Upper lobe of left lung (tissue), 6 donors: ENCODE measurements around the gene ZFAND6. TPM values are rescaled to one million over a fixed set of nuclear protein-coding genes. Genes with fewer than 3 reads are reported as not detected.
"Not testable (repeated sequence)": the region's sequence is repeated elsewhere in the genome, so short reads cannot be mapped to it uniquely, and the experiment has no call there.

ENCODE experiments used
- ATAC-seq, 2 donors: fragments of 200-7000 bp; cut with Tn5 transposase; one replicate each; pipeline ENCODE4 v1.9.1; 2022; ENCODE audit warnings: mild to moderate bottlenecking in 2 of 2, moderate library complexity in 2 of 2; ENCODE audit not compliant: low FRiP score in 2 of 2
- DNase-seq, 2 donors: peaks; one replicate each; pipeline ENCODE4 v3.0.0-alpha.2; 2019 to 2020
- H3K27ac ChIP-seq, 4 donors: fragments of 200-600 bp; sonication (generic); one replicate each; pipeline ENCODE4 v1.5.1; 2016 to 2019
- H3K27me3 ChIP-seq, 4 donors: fragments of 200-600 bp; sonication (generic); one replicate each; pipeline ENCODE4 v1.5.1; 2017 to 2019
- H3K36me3 ChIP-seq, 4 donors: fragments of 200-600 bp; sonication (generic); one replicate each; pipeline ENCODE4 v1.5.1; 2016 to 2019
- H3K4me1 ChIP-seq, 4 donors: fragments of 200-600 bp; sonication (generic); one replicate each; pipeline ENCODE4 v1.5.1; 2018 to 2019
- H3K4me3 ChIP-seq, 4 donors: fragments of 200-600 bp; sonication (generic); one replicate each; pipeline ENCODE4 v1.5.1; 2017 to 2019; ENCODE audit warnings: mild to moderate bottlenecking in 2 of 4, moderate library complexity in 1 of 4
- H3K9me3 ChIP-seq, 4 donors: fragments of 200-600 bp; sonication (generic); one replicate each; pipeline ENCODE4 v1.5.1; 2018 to 2019
- EP300 ChIP-seq, 4 donors: sonication (generic); formaldehyde crosslinking; IDR thresholded peaks; one replicate each; pipeline ENCODE4 v1.5.1; 2017; ENCODE audit warnings: antibody characterized with exemption in 4 of 4, control low read depth in 2 of 4
- POLR2A ChIP-seq, 4 donors: fragments of 450-650 bp; IDR thresholded peaks; one replicate each; pipeline ENCODE4 v1.5.1; 2016 to 2017; ENCODE audit warnings: antibody characterized with exemption in 4 of 4, mild to moderate bottlenecking in 2 of 4
- POLR2AphosphoS5 ChIP-seq, 2 donors: sonication (generic); formaldehyde crosslinking; IDR thresholded peaks; one replicate each; pipeline ENCODE4 v1.5.1; 2017; ENCODE audit warnings: antibody characterized with exemption in 2 of 2
- WGBS, 2 donors: methylation state at CpG; one replicate each; pipeline ENCODE4 v1.1.5; 2017 to 2018; 5-methylcytosine and 5-hydroxymethylcytosine counted together
- total RNA-seq, 6 donors: library from RNA; depleted of rRNA in 4 of 6; stranded (reverse); fragments of >200 nt in 4 of 6; gene quantifications; one replicate each; pipeline versions ENCODE4 v1.1.0 to v1.2.1, GENCODE V29; 2016 to 2021
- TF ChIP-seq, protein P1 (sequence below), 6 experiments: fragments of 450-650 bp in 4 of 6; fragments of 200-600 bp in 2 of 6; sonication (generic) in 2 of 6; IDR thresholded peaks; one replicate each; pipeline ENCODE4 v1.5.1; 2016 to 2019; ENCODE audit warnings: antibody characterized with exemption in 6 of 6
- donor health status: DM: no; HTN: no; CAD: no; lungs with moderate emphysema.
- donor health status: DM: no; HTN: yes; CAD: no; lungs with severe emphysema.

ZFAND6 gene
- total RNA-seq, 6 donors from 2014 or later: 36.7 to 151 (median 70.5) TPM

- H3K27ac ChIP-seq: no peak overlapping the region
- H3K27me3 ChIP-seq: no peaks in the 10 kb centered on the region
- H3K36me3 ChIP-seq: no peaks in the 10 kb centered on the region
- DNase-seq: no peak
- ATAC-seq: no peak
- WGBS, 2 donors: 92% methylated on average over 2 of the region's 2 CpGs
- peaks cover 0 to 3% (median 0%) of the 10 kb centered on the region in 4 donors for H3K4me1 ChIP-seq
- H3K9me3 ChIP-seq: no peaks in the 10 kb centered on the region
- no peak overlapping the region for H3K4me3 ChIP-seq
- TF ChIP-seq EP300 (IDR thresholded peaks at IDR 0.05): no peak
- TF ChIP-seq POLR2A (IDR thresholded peaks at IDR 0.05): no peak
- TF ChIP-seq, protein P1, sequence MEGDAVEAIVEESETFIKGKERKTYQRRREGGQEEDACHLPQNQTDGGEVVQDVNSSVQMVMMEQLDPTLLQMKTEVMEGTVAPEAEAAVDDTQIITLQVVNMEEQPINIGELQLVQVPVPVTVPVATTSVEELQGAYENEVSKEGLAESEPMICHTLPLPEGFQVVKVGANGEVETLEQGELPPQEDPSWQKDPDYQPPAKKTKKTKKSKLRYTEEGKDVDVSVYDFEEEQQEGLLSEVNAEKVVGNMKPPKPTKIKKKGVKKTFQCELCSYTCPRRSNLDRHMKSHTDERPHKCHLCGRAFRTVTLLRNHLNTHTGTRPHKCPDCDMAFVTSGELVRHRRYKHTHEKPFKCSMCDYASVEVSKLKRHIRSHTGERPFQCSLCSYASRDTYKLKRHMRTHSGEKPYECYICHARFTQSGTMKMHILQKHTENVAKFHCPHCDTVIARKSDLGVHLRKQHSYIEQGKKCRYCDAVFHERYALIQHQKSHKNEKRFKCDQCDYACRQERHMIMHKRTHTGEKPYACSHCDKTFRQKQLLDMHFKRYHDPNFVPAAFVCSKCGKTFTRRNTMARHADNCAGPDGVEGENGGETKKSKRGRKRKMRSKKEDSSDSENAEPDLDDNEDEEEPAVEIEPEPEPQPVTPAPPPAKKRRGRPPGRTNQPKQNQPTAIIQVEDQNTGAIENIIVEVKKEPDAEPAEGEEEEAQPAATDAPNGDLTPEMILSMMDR (IDR thresholded peaks at IDR 0.05): no peak
- TF ChIP-seq POLR2AphosphoS5 (IDR thresholded peaks at IDR 0.05): no peak
Observed at GRCh38 chr15:80015156-80015555, 44.3 kb upstream of the ZFAND6 start.

- H3K4me1 ChIP-seq, H3K27ac ChIP-seq, ATAC-seq, H3K4me3 ChIP-seq, H3K9me3 ChIP-seq, H3K36me3 ChIP-seq, H3K27me3 ChIP-seq: not testable (repeated sequence)
- DNase-seq: peak in 1 of 2 donors; percentile 73
- 99% methylated on average over 15 to 20 of the region's 27 CpGs for WGBS, 2 donors
Observed at GRCh38 chr15:80016506-80016905, 43.0 kb upstream of the ZFAND6 start.

GRCh38 chr15:80017139-80017538 is 42.3 kb upstream of the ZFAND6 start:
- not testable (repeated sequence) for H3K36me3 ChIP-seq, H3K4me1 ChIP-seq, ATAC-seq, H3K4me3 ChIP-seq, H3K9me3 ChIP-seq, H3K27me3 ChIP-seq, DNase-seq, H3K27ac ChIP-seq
- 83 to 86% methylated on average over 8 of the region's 8 CpGs for WGBS, 2 donors

DNA sequence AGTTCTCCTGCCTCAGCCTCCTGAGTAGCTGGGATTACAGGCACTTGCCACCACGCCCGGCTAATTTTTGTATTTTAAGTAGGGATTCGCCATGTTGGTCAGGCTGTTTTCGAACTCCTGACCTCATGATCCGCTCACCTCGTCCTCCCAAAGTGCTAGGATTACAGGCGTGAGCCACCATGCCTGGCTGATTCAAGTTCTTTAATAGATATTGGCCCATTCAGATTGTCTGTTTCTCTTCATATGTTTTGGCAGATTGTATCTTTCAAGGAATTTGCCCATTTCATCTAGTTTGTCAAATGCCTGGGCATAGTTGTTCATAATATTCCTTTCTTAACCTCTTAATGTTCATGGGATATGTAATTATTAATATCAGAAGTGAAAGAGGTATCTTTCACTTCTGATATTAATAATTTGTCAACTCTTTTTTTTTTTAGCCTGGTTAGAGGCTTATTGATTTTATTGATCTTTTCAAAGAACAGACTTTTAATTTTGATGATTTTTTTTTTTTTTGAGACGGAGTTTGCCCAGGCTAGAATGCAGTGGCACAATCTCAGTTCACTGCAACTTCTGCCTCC is 40.2 kb upstream of the ZFAND6 start:
- 95 to 98% methylated on average over 8 of the region's 8 CpGs for WGBS, 2 donors
- H3K4me1 ChIP-seq: no peaks in the 10 kb centered on the region
- TF ChIP-seq POLR2AphosphoS5 (IDR thresholded peaks at IDR 0.05): no peak
- no peak for TF ChIP-seq POLR2A (IDR thresholded peaks at IDR 0.05)
- TF ChIP-seq, protein P1 (IDR thresholded peaks at IDR 0.05): no peak
- TF ChIP-seq EP300 (IDR thresholded peaks at IDR 0.05): no peak
- H3K4me3 ChIP-seq: no peak overlapping the region
- no peaks in the 10 kb centered on the region for H3K27me3 ChIP-seq
- H3K36me3 ChIP-seq: no peaks in the 10 kb centered on the region
- no peaks in the 10 kb centered on the region for H3K9me3 ChIP-seq
- H3K27ac ChIP-seq: no peak overlapping the region
- ATAC-seq (no peak), DNase-seq (no peak)

DNA sequence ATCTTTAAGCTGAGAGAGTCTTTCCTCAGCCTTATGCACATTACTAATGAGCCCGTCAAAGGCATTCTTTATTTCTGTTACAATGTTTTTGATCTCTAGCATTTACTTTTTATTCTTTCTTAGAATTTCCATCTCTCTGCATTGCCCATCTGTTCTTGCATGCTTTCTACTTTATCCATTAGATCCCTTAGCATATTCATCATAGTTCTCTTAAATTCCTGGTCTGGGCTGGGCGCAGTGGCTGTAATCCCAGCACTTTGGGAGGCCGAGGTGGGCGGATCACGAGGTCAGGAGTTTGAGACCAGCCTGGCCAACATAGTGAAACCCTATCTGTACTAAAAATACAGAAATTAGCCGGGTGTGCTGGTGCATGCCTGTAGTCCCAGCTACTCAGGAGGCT is 39.3 kb upstream of the ZFAND6 start:
- not testable (repeated sequence) for ATAC-seq, H3K4me1 ChIP-seq, H3K36me3 ChIP-seq, H3K27me3 ChIP-seq, H3K27ac ChIP-seq, H3K4me3 ChIP-seq, H3K9me3 ChIP-seq, DNase-seq
- WGBS, 2 donors: 93 to 95% methylated on average over 6 of the region's 6 CpGs

- Histone ChIP-seq H3K4me1 (no peaks in the 10 kb centered on the region), H3K36me3 (no peaks in the 10 kb centered on the region), H3K4me3 (no peak overlapping the region), H3K9me3 (no peaks in the 10 kb centered on the region), H3K27me3 (no peaks in the 10 kb centered on the region), H3K27ac (no peak overlapping the region)
- TF ChIP-seq EP300 (IDR thresholded peaks at IDR 0.05) (no peak), POLR2A (IDR thresholded peaks at IDR 0.05) (no peak), POLR2AphosphoS5 (IDR thresholded peaks at IDR 0.05) (no peak)
- TF ChIP-seq, protein P1 (IDR thresholded peaks at IDR 0.05): no peak
- 80 to 85% methylated on average over 3 of the region's 3 CpGs for WGBS, 2 donors
- DNase-seq (no peak), ATAC-seq (no peak)
Observed at GRCh38 chr15:80020731-80021130, 38.7 kb upstream of the ZFAND6 start.
